ENCODE data around the gene PLAAT1.

DNA sequence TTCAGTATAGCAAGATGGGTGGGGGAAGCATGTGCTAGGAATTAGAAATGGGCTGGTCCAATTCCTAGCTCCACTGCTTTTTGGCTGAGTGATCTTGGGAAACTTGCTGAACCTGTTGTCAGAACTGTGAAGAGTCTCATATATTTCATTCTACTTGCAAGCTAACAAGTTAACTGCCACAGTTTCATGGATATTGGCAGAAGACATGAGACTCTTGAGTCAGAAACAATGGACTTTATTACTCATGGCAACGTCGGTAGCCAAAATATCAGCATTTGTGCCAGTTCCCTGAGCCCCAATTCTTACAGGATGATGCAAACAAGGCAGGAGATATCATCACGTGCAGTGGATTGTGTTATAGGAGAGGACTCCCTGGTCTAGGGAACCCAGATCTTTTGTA lies 26.6 kb upstream of the PLAAT1 start:
- TF ChIP-seq, protein P1, sequence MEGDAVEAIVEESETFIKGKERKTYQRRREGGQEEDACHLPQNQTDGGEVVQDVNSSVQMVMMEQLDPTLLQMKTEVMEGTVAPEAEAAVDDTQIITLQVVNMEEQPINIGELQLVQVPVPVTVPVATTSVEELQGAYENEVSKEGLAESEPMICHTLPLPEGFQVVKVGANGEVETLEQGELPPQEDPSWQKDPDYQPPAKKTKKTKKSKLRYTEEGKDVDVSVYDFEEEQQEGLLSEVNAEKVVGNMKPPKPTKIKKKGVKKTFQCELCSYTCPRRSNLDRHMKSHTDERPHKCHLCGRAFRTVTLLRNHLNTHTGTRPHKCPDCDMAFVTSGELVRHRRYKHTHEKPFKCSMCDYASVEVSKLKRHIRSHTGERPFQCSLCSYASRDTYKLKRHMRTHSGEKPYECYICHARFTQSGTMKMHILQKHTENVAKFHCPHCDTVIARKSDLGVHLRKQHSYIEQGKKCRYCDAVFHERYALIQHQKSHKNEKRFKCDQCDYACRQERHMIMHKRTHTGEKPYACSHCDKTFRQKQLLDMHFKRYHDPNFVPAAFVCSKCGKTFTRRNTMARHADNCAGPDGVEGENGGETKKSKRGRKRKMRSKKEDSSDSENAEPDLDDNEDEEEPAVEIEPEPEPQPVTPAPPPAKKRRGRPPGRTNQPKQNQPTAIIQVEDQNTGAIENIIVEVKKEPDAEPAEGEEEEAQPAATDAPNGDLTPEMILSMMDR (IDR thresholded peaks at IDR 0.05): no peak
- TF ChIP-seq POLR2A (IDR thresholded peaks at IDR 0.05): no peak

Measured in testis (tissue), 2 donors.